Esophagus squamous epithelium (tissue), 4 donors: ENCODE results near the gene FLNB.

ENCODE experiments used
- POLR2A ChIP-seq, 4 donors: fragments of 450-650 bp; IDR thresholded peaks; one replicate each; pipeline ENCODE4 v1.6.1; 2017; ENCODE audit warnings: antibody characterized with exemption in 4 of 4, mild to moderate bottlenecking in 4 of 4, moderate library complexity in 3 of 4
- TF ChIP-seq, protein P1 (sequence below), 6 experiments: fragments of 450-650 bp in 4 of 6; fragments of 200-600 bp in 2 of 6; sonication (generic) in 2 of 6; IDR thresholded peaks; one replicate each; pipeline ENCODE4 v1.5.1; 2016 to 2019; ENCODE audit warnings: antibody characterized with exemption in 6 of 6, mild to moderate bottlenecking in 4 of 6, moderate library complexity in 4 of 6

DNA sequence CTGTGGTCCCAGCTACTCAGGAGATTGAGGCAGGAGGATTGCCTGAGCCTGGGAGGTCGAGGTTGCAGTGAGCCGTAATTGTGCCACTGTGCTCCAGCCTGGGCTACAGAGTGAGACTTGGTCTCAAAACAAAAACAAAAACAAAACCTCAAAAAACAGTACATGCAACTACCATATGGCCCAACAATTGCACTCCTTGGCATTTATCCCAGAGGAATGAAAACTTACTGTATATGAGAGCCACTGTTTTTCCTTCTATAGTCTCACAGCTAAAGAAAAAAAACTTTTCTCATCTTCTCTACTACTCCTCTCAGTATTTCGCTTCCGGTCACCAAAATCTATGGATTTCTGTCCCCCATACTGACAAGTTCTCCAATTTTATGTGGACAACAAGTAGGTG, 84.3 kb downstream of the FLNB start:
- TF ChIP-seq POLR2A (IDR thresholded peaks at IDR 0.05) = no peak
- TF ChIP-seq, protein P1, sequence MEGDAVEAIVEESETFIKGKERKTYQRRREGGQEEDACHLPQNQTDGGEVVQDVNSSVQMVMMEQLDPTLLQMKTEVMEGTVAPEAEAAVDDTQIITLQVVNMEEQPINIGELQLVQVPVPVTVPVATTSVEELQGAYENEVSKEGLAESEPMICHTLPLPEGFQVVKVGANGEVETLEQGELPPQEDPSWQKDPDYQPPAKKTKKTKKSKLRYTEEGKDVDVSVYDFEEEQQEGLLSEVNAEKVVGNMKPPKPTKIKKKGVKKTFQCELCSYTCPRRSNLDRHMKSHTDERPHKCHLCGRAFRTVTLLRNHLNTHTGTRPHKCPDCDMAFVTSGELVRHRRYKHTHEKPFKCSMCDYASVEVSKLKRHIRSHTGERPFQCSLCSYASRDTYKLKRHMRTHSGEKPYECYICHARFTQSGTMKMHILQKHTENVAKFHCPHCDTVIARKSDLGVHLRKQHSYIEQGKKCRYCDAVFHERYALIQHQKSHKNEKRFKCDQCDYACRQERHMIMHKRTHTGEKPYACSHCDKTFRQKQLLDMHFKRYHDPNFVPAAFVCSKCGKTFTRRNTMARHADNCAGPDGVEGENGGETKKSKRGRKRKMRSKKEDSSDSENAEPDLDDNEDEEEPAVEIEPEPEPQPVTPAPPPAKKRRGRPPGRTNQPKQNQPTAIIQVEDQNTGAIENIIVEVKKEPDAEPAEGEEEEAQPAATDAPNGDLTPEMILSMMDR (IDR thresholded peaks at IDR 0.05) = no peak
